NCI-H69 (cell line): Measurements from ENCODE around the gene SLC9A9.
A peak's percentile ranks its signal among the peaks of the same experiment; 100 is the strongest.

Experiments used
- DNase-seq: peaks from one replicate; lab custom pipeline; 2025; lab: John Stamatoyannopoulos, UW

SLC9A9 gene

GRCh38 chr3:143243686-143244085 is 604.6 kb downstream of the SLC9A9 start:
- no peak for DNase-seq

GRCh38 chr3:143242691-143243090 is 605.6 kb downstream of the SLC9A9 start:
- DNase-seq: no peak

- no peak for DNase-seq
These were observed 606.2 kb downstream of the SLC9A9 start for GRCh38 chr3:143242101-143242500.

GRCh38 chr3:143241481-143241951 is 606.8 kb downstream of the SLC9A9 start:
- DNase-seq: no peak

GRCh38 chr3:143240886-143241285 is 607.4 kb downstream of the SLC9A9 start:
- DNase-seq: no peak

GRCh38 chr3:143239031-143239430 is 609.2 kb downstream of the SLC9A9 start:
- DNase-seq: no peak

- no peak for DNase-seq
These were observed 611.1 kb downstream of the SLC9A9 start for GRCh38 chr3:143237077-143237627.

GRCh38 chr3:143236226-143236964 is 611.9 kb downstream of the SLC9A9 start:
- DNase-seq: no peak

GRCh38 chr3:143235614-143236204 is 612.6 kb downstream of the SLC9A9 start:
- DNase-seq: no peak

GRCh38 chr3:143234526-143234925 is 613.7 kb downstream of the SLC9A9 start:
- no peak for DNase-seq

- no peak for DNase-seq
These were observed 615.3 kb downstream of the SLC9A9 start for GRCh38 chr3:143232981-143233380.

- no peak for DNase-seq
These were observed 619.9 kb downstream of the SLC9A9 start for GRCh38 chr3:143228405-143228804.

- DNase-seq: peak; percentile 70
These were observed 621.5 kb downstream of the SLC9A9 start for GRCh38 chr3:143226678-143227291.

GRCh38 chr3:143224716-143225115 is 623.6 kb downstream of the SLC9A9 start:
- peak; percentile 93 for DNase-seq

- DNase-seq: no peak
These were observed 625.3 kb downstream of the SLC9A9 start for GRCh38 chr3:143222981-143223380.

- DNase-seq: no peak
These were observed 625.8 kb downstream of the SLC9A9 start for GRCh38 chr3:143222505-143222904.

- no peak for DNase-seq
These were observed 626.8 kb downstream of the SLC9A9 start for GRCh38 chr3:143221446-143221845.

- DNase-seq: no peak
These were observed 627.5 kb downstream of the SLC9A9 start for GRCh38 chr3:143220741-143221140.

- peak; percentile 32 for DNase-seq
These were observed 630.0 kb downstream of the SLC9A9 start for GRCh38 chr3:143218166-143218835.

- peak; percentile 13 for DNase-seq
These were observed 631.0 kb downstream of the SLC9A9 start for GRCh38 chr3:143217283-143217682.

- DNase-seq: no peak
These were observed 631.5 kb downstream of the SLC9A9 start for GRCh38 chr3:143216709-143217182.
